AG09309 (cell line): ENCODE data around the gene LRCH2.

Experiments used
- DNase-seq: peaks from one replicate; pipeline ENCODE4 v3.0.0-alpha.2; 2010; ENCODE audit warnings: low read depth
- H3K4me3 ChIP-seq: 2 replicates; pipeline ENCODE4 v1.5.1; 2011; ENCODE audit warnings: mild to moderate bottlenecking, low read depth, low read length, moderate library complexity; ENCODE audit not compliant: control insufficient read depth
- TF ChIP-seq, protein P1 (sequence below): IDR thresholded peaks from 2 replicates; pipeline ENCODE4 v1.5.1; 2011; ENCODE audit warnings: mild to moderate bottlenecking, low read depth, low read length, inconsistent platforms; ENCODE audit not compliant: insufficient read depth, control insufficient read depth; ENCODE audit errors: missing control alignments

Gene LRCH2

DNA sequence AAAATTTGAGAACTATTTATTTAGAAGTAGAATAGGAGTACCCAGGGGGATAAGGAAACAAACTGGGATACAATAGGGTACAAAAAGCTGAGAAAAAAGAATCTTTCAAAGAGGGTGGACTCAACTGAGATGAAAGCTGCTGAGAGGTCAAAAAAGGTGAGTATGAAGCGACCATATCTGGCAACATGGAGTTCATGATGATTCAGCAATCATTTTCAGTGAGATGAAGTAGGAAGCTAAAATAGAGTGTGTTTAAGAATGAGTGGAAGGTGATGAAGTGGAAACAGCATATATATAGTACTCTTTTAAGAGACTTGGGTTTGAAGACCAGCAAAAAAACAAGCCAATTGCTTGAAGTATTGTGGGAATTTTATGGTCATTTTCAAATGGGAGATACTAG lies 144.5 kb downstream of the LRCH2 start:
- DNase-seq = no peak
- TF ChIP-seq, protein P1, sequence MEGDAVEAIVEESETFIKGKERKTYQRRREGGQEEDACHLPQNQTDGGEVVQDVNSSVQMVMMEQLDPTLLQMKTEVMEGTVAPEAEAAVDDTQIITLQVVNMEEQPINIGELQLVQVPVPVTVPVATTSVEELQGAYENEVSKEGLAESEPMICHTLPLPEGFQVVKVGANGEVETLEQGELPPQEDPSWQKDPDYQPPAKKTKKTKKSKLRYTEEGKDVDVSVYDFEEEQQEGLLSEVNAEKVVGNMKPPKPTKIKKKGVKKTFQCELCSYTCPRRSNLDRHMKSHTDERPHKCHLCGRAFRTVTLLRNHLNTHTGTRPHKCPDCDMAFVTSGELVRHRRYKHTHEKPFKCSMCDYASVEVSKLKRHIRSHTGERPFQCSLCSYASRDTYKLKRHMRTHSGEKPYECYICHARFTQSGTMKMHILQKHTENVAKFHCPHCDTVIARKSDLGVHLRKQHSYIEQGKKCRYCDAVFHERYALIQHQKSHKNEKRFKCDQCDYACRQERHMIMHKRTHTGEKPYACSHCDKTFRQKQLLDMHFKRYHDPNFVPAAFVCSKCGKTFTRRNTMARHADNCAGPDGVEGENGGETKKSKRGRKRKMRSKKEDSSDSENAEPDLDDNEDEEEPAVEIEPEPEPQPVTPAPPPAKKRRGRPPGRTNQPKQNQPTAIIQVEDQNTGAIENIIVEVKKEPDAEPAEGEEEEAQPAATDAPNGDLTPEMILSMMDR = no peak
- no peak overlapping the region for H3K4me3 ChIP-seq

DNA sequence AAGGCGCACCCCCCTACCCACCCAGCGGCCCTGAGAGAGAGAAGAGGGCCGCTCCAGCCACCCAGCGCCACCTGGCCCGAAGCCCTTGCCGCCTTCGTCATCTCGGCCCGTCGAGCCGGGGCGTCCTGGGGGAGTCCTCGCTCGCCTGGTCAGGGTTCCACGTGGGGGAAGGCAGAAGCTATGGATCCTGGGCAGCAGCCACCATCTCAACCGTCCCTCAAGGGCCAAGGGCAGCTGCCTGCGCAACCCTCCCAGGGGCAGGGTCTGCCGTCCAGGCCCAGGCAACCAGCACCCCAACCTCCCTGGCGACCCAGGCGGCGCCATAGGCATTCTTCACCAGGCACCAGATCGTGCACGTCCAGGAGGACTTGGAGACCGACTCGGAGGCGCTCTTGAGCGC lies 165.0 kb downstream of the LRCH2 start:
- no peak for DNase-seq
- TF ChIP-seq, protein P1 = no peak
- H3K4me3 ChIP-seq = no peak overlapping the region

DNA sequence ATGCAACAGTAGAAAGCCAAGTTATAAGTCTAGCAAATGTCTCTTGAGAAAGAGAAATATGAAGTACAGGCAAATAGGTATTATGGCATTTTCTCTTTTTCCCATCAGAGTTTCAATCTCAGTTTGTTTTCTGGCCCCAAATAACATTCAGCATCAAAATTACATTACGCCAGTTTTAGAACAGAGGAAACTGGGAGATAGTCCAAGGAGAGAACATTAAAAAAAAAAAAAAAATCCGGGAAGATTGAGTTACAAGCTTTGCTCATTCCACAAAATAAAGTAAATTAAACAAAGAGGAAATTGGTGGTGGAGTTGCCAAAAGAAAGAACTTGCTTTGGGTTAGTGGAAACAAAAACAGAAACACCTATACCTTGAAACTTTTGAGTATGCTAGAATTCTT lies 166.1 kb downstream of the LRCH2 start:
- no peak overlapping the region for H3K4me3 ChIP-seq
- TF ChIP-seq, protein P1 = no peak
- DNase-seq = no peak

DNA sequence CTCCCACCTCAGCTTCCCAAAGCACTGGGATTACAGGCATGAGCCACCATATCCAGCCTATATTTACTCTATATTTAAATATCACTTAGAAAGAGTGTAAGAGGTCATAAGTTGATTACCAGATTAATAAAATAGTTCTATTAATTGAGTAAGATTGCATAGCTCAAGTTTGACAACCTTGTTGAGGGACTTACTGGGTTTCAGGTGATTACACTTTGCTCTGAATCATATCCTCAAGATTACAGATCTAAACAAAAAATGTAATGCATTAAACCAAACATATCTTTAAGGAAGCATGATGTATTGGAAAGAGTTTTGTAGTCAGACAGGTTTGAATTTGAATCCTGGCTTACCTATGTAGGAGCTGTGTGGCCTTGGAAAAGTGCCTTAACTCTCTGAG lies 168.6 kb downstream of the LRCH2 start:
- TF ChIP-seq, protein P1 = no peak
- no peak for DNase-seq
- no peak overlapping the region for H3K4me3 ChIP-seq
